ENCODE results near the gene ZER1.

ZER1 gene

DNA sequence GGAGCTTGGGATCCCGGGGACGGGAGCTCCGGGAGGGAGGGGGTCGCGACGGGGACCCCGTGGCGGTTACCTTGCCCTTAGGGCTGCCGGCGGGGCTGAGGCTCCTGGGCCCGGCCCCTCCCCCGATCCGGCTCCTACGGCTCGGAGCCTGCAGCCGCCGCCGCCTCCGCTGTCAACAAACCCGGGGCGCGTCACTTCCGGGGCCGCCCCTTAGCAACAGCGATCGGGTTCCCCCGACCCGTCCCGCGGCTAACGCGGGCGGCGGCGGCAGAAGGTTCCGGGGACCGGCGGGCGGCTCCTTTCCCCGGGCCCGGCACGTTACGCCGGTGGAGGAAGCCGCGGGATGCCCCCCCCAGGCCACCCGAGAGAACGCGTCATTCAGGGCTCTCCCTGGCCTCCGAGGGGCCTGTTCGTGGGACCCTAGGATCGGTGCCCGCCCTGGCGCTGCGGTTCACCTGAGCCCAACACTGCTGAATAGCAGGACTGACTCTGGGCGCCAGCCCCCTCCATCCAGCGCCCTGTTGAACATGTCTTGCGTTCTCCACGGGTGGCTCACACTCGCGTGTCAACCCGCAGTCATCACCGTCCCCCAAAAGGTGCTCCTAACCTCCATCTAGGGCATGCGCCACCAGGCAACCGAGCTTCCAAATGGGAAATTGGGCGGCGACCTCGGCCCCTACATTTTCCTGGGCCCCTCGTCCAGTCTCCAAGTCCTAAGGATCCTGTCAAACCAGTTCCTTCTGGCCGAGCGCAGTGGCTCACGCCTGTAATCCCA, at the start of gene ZER1:
Gene ZER1 (minus strand): TSS at position 183 of the 775 bp plus-strand sequence. CDS start 16,362 bp downstream, outside the sequence.
- TF ChIP-seq CTCF (IDR thresholded peaks at IDR 0.05) (no peak), ZFX (IDR thresholded peaks at IDR 0.05; ENCODE audit: borderline replicate concordance) (no peak)
- peak within 1 kb of the TSS; percentile 93 for H3K27ac ChIP-seq

DNA sequence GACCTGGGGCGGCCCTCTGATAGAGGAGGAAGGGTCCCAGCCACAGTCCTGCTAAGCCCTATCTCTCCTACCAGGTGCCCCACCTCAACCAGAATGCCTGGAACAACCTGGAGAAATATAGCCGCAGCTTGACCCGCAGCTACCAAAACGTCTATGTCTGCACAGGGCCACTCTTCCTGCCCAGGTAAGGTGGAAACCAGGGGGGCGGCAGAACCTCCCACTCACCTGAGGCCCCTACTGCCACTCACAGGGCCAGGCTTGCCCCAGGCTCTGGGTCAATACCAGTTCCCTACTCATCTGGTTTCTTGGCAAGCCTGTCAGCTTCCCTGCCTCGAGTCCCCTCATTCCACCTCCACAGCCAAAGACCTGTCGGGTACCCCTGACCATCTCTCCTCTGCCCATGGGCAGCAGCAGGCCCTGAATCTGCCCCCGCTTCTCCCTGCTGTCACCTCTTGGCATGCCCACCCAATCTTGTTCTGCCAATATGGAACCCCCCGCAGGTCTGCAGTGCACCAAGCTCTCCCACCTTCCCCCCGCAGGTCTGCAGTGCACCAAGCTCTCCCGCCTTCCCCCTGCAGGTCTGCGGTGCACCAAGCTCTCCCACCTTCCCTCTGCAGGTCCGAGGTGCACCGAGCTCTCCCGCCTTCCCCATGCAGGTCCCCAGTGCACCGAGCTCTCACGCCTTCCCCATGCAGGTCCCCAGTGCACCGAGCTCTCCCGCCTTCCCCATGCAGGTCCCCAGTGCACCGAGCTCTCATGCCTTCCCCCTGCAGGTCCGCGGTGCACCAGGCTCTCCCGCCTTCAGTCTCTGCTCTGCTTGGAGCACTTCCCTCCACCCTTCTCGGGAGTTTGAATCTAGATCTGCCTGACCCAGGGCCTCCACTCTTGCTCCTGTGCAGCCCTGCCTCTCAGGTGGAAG, 49.2 kb upstream of the ZER1 start:
- no peak for TF ChIP-seq CTCF (IDR thresholded peaks at IDR 0.05)
- no peak for TF ChIP-seq ZFX (IDR thresholded peaks at IDR 0.05; ENCODE audit: borderline replicate concordance)
- H3K27ac ChIP-seq, result peak overlapping the region; percentile 96

- peak overlapping the region; percentile 96 for H3K27ac ChIP-seq
- TF ChIP-seq ZFX (IDR thresholded peaks at IDR 0.05; ENCODE audit: borderline replicate concordance) (no peak), CTCF (IDR thresholded peaks at IDR 0.05) (no peak)
Measured at GRCh38 chr9:128819716-128820664, 48.3 kb upstream of the ZER1 start.

DNA sequence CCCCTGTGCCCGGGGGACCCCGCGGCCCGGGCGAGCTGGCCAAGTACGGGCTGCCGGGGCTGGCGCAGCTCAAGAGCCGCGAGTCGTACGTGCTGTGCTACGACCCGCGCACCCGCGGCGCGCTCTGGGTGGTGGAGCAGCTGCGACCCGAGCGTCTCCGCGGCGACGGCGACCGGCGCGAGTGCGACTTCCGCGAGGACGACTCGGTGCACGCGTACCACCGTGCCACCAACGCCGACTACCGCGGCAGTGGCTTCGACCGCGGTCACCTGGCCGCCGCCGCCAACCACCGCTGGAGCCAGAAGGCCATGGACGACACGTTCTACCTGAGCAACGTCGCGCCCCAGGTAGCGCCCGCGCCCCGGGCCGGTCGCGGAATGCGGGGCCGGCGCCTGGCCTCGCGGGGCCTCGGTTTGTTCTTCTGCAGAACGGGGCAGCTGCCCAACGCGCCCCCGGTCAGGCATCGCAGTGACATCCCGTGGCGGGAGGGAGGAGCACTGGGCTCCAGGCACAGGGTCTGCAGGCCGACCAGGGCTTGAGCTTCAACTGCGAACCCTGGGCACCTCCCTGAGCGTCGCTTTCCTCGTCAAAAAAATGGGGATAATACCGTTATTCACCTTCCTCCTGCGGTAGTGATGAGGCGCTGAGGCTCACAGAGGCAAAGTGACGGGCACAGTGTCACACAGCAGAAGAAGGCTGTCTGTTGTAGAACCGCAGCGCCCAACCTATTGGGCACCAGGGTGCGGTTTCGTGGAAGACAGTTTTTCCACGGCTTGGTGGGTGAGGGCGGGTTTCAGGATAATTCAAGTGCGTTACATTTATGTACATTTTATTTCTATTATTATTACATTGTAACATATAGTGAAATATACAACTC, 47.4 kb upstream of the ZER1 start:
- peak overlapping the region; percentile 96 for H3K27ac ChIP-seq
- TF ChIP-seq CTCF (IDR thresholded peaks at IDR 0.05), result no peak
- TF ChIP-seq ZFX (IDR thresholded peaks at IDR 0.05; ENCODE audit: borderline replicate concordance), result no peak

DNA sequence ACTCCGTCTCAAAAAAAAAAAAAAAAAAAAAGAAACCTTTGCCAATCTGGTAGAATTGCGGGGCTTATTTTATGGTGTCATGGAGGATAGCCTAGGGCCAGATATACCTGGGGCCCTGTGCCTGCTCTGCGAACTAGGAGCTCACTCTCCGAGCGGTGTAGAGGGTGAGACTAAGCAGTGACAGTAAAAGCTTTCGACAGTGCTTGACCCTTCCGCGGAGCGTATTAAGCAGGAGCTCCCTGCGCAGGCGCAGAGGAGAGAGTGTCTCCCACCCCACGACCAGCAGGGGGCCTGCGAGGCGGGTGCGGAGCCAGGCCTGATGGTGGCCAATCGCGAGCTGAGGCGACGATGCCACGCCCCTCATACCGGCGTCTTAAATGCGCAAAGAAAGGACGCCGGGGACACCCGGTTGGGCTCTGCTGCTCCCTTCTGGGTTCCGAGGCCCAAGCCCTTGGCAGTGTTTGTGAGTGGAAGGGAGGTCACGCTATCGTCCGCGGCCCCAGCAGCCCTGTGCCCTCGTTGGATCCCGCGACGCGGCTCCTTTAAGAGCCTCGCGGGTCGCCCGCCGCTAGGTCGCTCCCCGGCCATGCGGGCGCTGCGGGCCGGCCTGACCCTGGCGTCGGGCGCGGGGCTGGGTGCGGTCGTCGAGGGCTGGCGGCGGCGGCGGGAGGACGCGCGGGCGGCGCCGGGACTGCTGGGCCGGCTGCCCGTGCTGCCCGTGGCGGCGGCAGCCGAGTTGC, 46.5 kb upstream of the ZER1 start, which contains the start of gene ENDOG:
Gene ENDOG (plus strand): TSS at position 402 of the 740 bp plus-strand sequence. CDS start 185 bp downstream, at position 587.
- H3K27ac ChIP-seq, result peak within 1 kb of the TSS; percentile 96
- no peak for TF ChIP-seq ZFX (IDR thresholded peaks at IDR 0.05; ENCODE audit: borderline replicate concordance)
- TF ChIP-seq CTCF (IDR thresholded peaks at IDR 0.05), result peak; percentile 92
